ENCODE measurements around the gene KAZN.

DNA sequence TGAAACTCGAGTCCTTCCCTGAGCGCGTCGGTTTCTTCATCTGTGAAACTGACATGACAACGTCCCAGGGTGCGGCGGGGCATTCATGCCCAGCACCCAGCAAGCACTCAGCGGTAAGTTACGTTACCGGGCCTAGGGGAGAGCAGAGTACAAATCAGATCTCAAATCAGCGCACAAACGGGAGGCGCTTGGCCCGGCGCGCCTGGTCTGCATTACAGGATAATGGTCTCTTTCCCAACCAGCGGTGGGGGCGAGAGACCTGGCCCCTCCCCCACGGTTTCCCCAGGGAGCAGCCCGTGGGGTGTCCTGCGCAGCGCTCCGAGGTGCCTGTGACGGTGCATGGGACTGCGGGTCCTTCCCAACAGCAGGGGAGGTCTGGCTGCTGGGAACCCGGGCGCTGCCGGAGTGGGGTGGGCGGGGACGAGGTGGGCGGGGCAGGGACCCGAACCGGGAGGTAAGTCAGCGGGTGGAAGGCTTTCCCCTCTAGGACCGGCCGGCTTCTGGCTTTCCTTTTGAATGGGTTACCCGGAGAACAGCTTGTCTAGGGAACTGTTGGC lies 556.1 kb downstream of the KAZN start:
- TF ChIP-seq GATA3 (IDR thresholded peaks at IDR 0.05; ENCODE audit: low read depth, low read length) (no peak), GATA2 (IDR thresholded peaks at IDR 0.05; ENCODE audit: low read depth, low read length) (0 out of 2 replicates have a peak, but pooled peaks have one; percentile 40)

Data from SH-SY5Y (cell line).